DND-41 (cell line): ENCODE measurements around the gene ABLIM2.

Experiments
- ATAC-seq: fragments of 200-7000 bp; cut with Tn5 transposase; 3 replicates; pipeline ENCODE4 v1.9.1; 2021; ENCODE audit warnings: low read depth; ENCODE audit not compliant: insufficient read depth
- DNase-seq: peaks from one replicate; pipeline ENCODE4 v3.0.0-alpha.2; 2020
- H2AFZ ChIP-seq: 2 replicates; pipeline ENCODE4 v1.6.0; 2012; ENCODE audit warnings: low read depth, low read length
- H3K27ac ChIP-seq: 2 replicates; pipeline ENCODE4 v1.5.1; 2012; ENCODE audit warnings: low read length, inconsistent platforms
- H3K27me3 ChIP-seq: fragments of 200-600 bp; sonication (generic); 2 replicates; pipeline ENCODE4 v1.6.0; 2012; ENCODE audit warnings: low read length, mild to moderate bottlenecking, inconsistent platforms; ENCODE audit not compliant: insufficient read depth, poor library complexity
- H3K36me3 ChIP-seq: 2 replicates; pipeline ENCODE4 v1.5.1; 2012; ENCODE audit warnings: low read length, inconsistent platforms; ENCODE audit not compliant: insufficient read depth
- H3K4me1 ChIP-seq: 2 replicates; pipeline ENCODE4 v1.5.1; 2012; ENCODE audit warnings: mild to moderate bottlenecking, low read length; ENCODE audit not compliant: insufficient read depth
- H3K4me2 ChIP-seq: 2 replicates; pipeline ENCODE4 v1.6.0; 2012; ENCODE audit warnings: mild to moderate bottlenecking, moderate library complexity, low read length, inconsistent platforms; ENCODE audit not compliant: insufficient read depth
- H3K4me3 ChIP-seq, 2 experiments: fragments of 200-600 bp in 1 of 2; shearing (Covaris generic) in 1 of 2; 2 replicates each; pipeline ENCODE4 v1.5.1; 2012 to 2016; ENCODE audit warnings: inconsistent platforms in 2 of 2, low read length in 2 of 2, mild to moderate bottlenecking in 2 of 2, low read depth in 1 of 2, moderate library complexity in 1 of 2
- H3K79me2 ChIP-seq: 2 replicates; pipeline ENCODE4 v1.6.0; 2012; ENCODE audit warnings: low read length, inconsistent platforms; ENCODE audit not compliant: insufficient read depth
- H3K9ac ChIP-seq: 2 replicates; pipeline ENCODE4 v1.6.0; 2012; ENCODE audit warnings: low read depth, mild to moderate bottlenecking, inconsistent platforms, low read length, moderate library complexity
- H3K9me3 ChIP-seq: 2 replicates; pipeline ENCODE4 v1.5.1; 2012; ENCODE audit warnings: low read length, moderate library complexity, mild to moderate bottlenecking, inconsistent platforms; ENCODE audit not compliant: insufficient read depth, severe bottlenecking
- H4K20me1 ChIP-seq: 2 replicates; pipeline ENCODE4 v1.6.0; 2012; ENCODE audit warnings: low read length; ENCODE audit not compliant: insufficient read depth
- CTCF ChIP-seq: IDR thresholded peaks from 2 replicates; pipeline ENCODE4 v1.5.1; 2012; ENCODE audit warnings: borderline replicate concordance, low read length, moderate library complexity, mild to moderate bottlenecking; ENCODE audit not compliant: poor library complexity, severe bottlenecking; ENCODE audit errors: extremely low read depth
- EZH2 ChIP-seq: IDR thresholded peaks from 3 replicates; pipeline ENCODE4 v1.6.1; 2012; ENCODE audit warnings: borderline replicate concordance, low read depth, mild to moderate bottlenecking, moderate library complexity, low read length, inconsistent platforms; ENCODE audit not compliant: severe bottlenecking

ABLIM2 gene

GRCh38 chr4:7928711-7929110 is 229.9 kb downstream of the ABLIM2 start:
- Histone ChIP-seq H3K4me2 (no peak overlapping the region), H4K20me1 (no peaks in the 10 kb centered on the region), H3K9ac (no peak overlapping the region), H3K27ac (no peak overlapping the region), H3K27me3 (peaks cover 10% of the 10 kb centered on the region), H3K4me3 (no peak overlapping the region), H3K36me3 (no peaks in the 10 kb centered on the region), H3K4me1 (no peaks in the 10 kb centered on the region), H3K9me3 (no peaks in the 10 kb centered on the region), H2AFZ (no peak overlapping the region), H3K79me2 (no peaks in the 10 kb centered on the region)
- TF ChIP-seq EZH2 = no peak
- no peak for TF ChIP-seq CTCF
- ATAC-seq = no peak
- DNase-seq = no peak

GRCh38 chr4:7926822-7927221 is 231.8 kb downstream of the ABLIM2 start:
- Histone ChIP-seq H3K27me3 (peaks cover 10% of the 10 kb centered on the region), H3K9me3 (no peaks in the 10 kb centered on the region), H3K4me1 (no peaks in the 10 kb centered on the region), H3K9ac (no peak overlapping the region), H4K20me1 (no peaks in the 10 kb centered on the region), H3K27ac (no peak overlapping the region), H3K36me3 (no peaks in the 10 kb centered on the region), H3K4me2 (no peak overlapping the region), H3K79me2 (no peaks in the 10 kb centered on the region), H2AFZ (no peak overlapping the region), H3K4me3 (no peak overlapping the region)
- TF ChIP-seq CTCF (no peak), EZH2 (no peak)
- ATAC-seq = no peak
- no peak for DNase-seq

GRCh38 chr4:7924570-7924969 is 234.0 kb downstream of the ABLIM2 start:
- H3K79me2 ChIP-seq = no peaks in the 10 kb centered on the region
- no peak overlapping the region for H3K4me3 ChIP-seq
- H3K36me3 ChIP-seq = no peaks in the 10 kb centered on the region
- no peaks in the 10 kb centered on the region for H3K4me1 ChIP-seq
- no peak for TF ChIP-seq EZH2
- TF ChIP-seq CTCF = no peak
- H3K27ac ChIP-seq = no peak overlapping the region
- no peak overlapping the region for H3K4me2 ChIP-seq
- peaks cover 10% of the 10 kb centered on the region for H3K27me3 ChIP-seq
- DNase-seq (no peak), ATAC-seq (no peak)
- H4K20me1 ChIP-seq = no peaks in the 10 kb centered on the region
- no peak overlapping the region for H3K9ac ChIP-seq
- H2AFZ ChIP-seq = no peak overlapping the region
- H3K9me3 ChIP-seq = no peaks in the 10 kb centered on the region

GRCh38 chr4:7924163-7924562 is 234.4 kb downstream of the ABLIM2 start:
- Histone ChIP-seq H3K79me2 (no peaks in the 10 kb centered on the region), H3K36me3 (no peaks in the 10 kb centered on the region), H3K9me3 (no peaks in the 10 kb centered on the region), H3K4me3 (no peak overlapping the region), H3K27ac (no peak overlapping the region), H3K4me1 (no peaks in the 10 kb centered on the region), H4K20me1 (no peaks in the 10 kb centered on the region), H3K9ac (no peak overlapping the region), H2AFZ (no peak overlapping the region), H3K27me3 (peaks cover 7% of the 10 kb centered on the region), H3K4me2 (no peak overlapping the region)
- TF ChIP-seq CTCF (no peak), EZH2 (no peak)
- no peak for DNase-seq
- no peak for ATAC-seq
